Activated gamma-delta T cell treated with anti-CD3 and anti-CD28 coated beads, Interleukin-2, amount 50 U/mL, for 16 hours (primary cell): ENCODE data around the gene AP3M1.
A peak's percentile ranks its signal among the peaks of the same experiment; 100 is the strongest.
"Not testable (repeated sequence)": the region's sequence is repeated elsewhere in the genome, so short reads cannot be mapped to it uniquely, and the experiment has no call there.

ENCODE experiments used
- DNase-seq: peaks from one replicate; pipeline ENCODE4 v3.0.0-alpha.2; 2020; ENCODE audit warnings: low read depth

AP3M1 gene

DNA sequence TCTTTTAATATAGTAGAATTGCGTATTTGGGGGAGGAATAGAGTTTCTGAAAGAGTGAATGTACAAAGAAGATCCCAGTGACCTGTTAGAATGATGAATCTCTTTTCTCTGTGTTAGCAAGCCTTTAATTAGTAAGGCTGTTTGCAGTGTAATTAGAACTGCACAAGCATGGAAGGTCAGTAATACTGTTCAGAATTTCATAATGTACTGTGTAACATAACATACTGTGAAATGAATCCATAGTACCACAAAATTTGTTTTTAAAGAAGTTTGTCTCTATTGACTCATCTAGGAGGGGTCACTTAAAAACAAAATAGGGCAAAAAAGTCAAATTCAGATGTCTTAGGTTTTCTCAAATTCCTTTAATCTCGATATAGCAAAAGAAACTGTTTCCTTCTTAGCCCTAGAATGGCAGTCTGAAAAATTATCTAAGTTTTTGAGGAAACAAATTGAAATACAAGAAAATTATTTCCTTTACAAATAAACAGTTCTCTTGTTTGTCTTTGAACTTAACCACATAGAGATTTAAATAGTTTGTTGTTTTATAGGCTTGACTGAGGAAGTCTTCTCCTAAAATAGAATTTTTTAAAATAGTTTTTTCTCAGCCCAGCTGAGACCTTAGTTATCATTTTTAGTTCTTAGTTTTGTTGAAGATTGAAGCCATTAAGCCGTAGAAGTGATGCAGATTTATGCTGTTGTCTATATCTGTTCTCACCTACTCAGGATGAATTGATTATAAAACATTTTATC lies 12.9 kb upstream of the AP3M1 start:
- no peak for DNase-seq

DNA sequence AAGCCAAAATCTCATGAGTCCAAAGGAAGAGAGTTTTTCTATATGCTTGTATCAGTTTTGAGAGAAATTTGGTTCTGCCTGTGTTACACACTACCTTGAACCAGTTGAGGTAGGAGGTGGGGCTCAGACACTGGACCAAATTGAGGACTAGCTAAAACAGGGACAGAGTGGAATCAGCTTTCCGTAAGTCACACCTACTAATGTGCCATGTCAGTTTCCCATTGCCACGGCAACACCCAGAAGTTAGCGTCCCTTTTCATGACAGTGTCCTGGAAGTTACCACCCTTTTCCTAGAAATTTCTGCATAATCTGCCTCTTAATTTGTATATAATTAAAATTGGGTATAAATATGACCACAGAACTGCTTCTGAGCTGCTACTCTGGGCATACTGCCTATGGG lies 9.4 kb upstream of the AP3M1 start:
- no peak for DNase-seq

GRCh38 chr10:74156919-74157289 lies 6.3 kb upstream of the AP3M1 start:
- DNase-seq, result no peak

- DNase-seq, result no peak
Observed at GRCh38 chr10:74153676-74154075, 3.0 kb upstream of the AP3M1 start.

- no peak for DNase-seq
Observed at GRCh38 chr10:74153123-74153522, 2.5 kb upstream of the AP3M1 start.

GRCh38 chr10:74151879-74152722 lies 1.5 kb upstream of the AP3M1 start:
- no peak for DNase-seq

DNA sequence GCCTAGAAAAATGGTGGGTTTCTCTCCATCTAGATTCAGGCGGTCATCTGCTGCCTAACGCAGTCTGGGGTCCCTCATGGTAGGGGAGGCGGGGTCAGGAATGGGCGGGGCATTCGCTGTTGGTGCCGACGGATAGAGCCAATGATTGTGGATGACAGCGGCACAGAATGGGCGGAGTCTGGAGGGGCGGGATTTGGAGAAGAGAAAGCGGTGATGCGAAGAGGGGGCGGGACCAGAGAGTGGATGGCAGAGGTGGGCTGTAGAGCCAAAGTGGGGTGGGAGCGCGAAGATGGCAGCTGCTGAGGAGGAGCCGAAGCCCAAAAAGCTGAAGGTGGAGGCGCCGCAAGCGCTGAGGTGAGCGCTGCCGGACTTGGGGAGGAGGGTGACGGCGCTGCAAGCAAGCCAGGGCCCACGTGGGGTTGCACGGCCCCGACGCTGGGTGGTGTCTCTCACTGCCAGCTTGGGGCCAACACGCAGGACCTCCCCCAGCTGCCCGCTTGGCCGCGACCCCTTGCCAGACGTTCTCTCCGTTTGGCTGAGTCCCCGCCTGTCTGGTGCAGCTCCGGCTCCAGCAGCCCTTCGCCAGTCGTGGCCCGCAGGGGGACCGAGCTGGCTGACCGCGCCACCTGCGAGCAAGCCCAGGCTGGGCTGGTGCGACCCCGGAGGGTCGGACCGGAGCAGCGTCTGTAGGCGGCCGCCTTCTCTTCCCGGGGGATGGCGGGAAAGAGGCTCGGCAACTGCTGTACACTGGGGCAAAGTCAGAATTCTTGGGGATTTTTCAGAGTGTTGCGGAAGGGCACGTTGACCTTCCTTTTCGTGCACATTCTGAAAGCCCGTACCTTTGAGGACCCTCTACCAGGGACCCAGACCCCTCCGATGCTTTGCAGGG lies 606 bp upstream of the AP3M1 start, which contains the start of gene ADK:
Gene ADK (plus strand): TSS at position 232 of the 889 bp plus-strand sequence. CDS start 58 bp downstream, at position 290.
- peak; percentile 100 for DNase-seq

- not testable (repeated sequence) for DNase-seq
Observed at GRCh38 chr10:74146980-74147379, 3.6 kb downstream of the AP3M1 start.

DNA sequence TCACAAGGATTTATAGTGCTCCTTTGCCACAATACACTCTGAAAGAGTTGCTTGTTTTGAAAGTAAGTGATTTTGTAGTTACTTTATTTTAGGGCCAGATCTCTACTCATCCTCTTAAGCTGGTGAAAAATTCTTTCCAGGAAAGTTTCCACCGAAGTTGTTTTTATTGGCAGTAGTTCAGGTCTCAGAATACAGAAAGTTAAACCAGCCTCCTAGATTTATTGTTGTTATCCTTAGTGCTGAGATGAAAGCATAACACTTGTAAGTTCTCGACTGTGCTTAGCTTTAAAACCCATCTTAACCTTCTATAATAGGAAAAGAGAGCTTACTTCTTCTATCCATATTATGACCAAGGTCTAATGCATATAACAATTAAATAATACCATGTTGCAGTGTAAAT lies 5.5 kb downstream of the AP3M1 start:
- no peak for DNase-seq

- no peak for DNase-seq
Observed at GRCh38 chr10:74140553-74140952, 10.1 kb downstream of the AP3M1 start.

GRCh38 chr10:74139981-74140380 lies 10.6 kb downstream of the AP3M1 start:
- DNase-seq, result no peak

DNA sequence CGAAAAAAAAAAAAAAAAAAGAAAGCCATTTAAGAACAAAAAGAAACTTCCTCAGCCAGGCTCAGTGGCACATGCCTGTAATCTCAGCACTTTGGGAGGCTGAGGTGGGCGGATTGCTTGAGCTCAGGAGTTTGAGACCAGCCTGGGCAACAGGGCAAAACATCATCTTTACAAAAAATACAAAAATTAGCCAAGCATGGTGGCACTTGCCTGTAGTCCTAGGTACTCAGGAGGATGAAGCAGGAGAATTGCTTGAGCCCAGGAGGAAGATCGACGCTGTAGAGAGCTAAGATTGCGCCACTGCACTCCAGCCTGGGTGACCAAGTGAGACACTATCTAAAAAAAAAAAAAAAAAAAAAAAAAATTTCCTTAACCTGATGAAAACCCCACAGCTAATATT lies 12.0 kb downstream of the AP3M1 start:
- DNase-seq, result not testable (repeated sequence)

- DNase-seq, result no peak
Observed at GRCh38 chr10:74137992-74138391, 12.6 kb downstream of the AP3M1 start.

- DNase-seq, result no peak
Observed at GRCh38 chr10:74135452-74135851, 15.2 kb downstream of the AP3M1 start.

DNA sequence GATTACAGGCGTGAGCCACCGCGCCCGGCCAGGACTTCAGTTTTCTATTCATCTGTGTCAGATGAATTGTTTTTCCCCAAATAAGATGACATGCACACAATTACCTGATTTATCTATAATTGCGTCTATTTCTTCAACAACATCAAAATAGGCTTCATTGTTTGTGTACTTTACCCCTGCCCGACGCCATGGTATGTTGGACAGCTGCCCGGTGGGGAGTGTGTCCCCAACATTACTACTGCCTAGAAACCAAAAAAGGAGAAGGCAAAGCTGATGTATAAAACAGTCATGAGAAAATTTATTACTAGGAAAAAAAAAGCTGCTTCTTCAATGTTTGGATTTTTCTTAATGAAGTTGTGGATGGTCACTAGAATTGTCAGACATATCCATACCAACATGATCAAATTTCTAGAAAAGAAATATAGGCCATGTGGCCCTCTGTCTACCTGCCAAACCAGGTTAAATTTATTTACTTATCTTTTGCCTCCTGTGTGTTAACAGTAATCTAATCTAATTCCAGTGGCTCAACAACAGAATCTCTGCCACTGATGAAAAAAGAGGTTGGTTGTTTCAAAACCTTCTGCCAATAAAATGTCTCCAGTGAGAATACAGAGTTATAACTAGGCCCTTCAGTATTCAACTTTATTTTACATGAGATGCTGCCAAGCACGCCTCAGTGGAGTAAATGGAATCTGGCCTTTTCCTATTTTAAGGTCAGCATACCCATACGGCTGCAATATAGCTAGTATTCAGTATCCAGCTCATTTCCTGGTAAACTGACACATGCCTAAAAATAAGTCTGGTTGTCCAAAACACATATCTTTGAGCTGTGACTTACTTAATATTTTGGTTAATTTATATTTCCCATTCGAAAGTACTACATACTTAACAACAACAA lies 16.5 kb downstream of the AP3M1 start:
- no peak for DNase-seq

DNA sequence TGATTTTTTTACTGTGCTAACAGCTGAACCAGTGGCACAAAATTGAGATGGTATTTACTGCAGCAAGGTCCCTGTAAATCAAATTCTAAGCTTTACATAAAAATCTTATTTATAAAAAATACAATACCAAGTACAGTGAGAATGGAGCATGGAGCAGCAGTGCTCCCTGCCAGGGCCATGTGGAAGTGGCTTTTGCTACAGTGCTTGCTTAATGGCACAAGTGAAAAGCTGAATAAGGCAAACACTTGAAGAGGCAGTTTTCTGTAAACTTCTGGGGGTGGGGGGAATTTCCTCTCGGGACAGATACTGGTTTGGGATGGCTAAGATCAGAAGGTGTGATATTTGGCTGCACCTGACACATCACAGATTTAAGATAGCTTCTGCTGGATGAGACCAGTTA lies 27.5 kb downstream of the AP3M1 start:
- DNase-seq, result no peak

DNA sequence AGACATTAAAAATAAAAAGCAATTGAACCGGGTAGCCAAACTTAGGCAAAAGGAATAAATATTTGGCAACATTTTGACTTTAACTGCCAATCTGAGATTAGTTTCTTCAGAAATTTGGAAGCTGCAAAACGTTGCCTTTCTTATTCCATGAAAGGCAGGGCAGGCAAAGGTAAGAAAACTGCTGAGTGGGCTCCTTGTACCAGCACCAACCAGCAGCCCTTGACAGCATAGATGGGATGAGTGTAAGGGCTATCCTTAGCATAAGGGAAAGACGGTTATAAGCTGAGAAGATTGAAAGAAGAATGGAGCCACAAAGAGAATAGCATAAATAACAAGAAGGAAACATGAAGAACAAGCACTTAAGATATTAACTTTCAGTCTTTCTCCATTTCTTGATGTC lies 28.6 kb downstream of the AP3M1 start:
- DNase-seq, result no peak

DNA sequence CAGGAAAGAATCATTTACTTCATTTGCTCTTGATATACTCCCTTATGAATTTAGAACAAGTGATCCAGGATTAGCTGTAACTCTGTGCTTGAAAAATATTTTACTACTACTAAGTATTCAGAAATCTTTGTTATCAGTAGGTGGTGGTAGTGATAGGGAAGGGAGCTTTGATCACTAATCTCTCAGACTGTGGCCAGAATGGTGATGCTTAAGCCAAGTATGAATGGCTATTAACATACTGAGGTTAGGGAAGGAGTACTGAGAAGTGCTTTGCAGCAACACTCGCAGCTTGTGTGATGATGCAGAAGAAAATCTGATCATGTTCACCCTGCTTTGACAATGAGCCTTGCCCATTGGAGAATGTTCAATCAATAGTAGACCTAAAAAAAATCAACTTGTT lies 29.3 kb downstream of the AP3M1 start:
- DNase-seq, result no peak

GRCh38 chr10:74120911-74121310 lies 29.7 kb downstream of the AP3M1 start:
- no peak for DNase-seq

DNA sequence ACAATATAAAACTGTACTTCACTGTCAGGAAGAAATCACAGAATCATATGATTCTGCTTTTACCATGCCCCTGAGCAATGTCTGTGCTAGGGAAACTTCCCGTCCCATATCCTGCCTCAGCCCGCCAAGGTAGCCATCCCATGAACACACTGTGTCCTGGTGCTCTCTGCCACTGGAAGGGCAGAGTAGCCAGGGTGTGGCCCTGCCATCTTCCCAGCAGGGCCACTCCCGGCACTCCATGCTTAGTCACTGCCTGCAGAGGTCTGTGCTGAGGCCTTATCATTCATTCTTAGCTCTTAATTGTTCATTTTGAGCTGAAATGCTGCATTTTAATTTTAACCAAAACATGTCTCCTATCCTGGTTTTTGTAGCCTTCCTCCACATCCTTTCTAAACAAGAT lies 31.8 kb downstream of the AP3M1 start:
- DNase-seq, result no peak

- no peak for DNase-seq
Observed at GRCh38 chr10:74117738-74118137, 32.9 kb downstream of the AP3M1 start.
